Muscle layer of colon (tissue), 2 donors: ENCODE data around the gene ALK.

Experiments
- H3K27ac ChIP-seq: one replicate; pipeline ENCODE4 v1.7.0; 2013; ENCODE audit warnings: low read depth, mild to moderate bottlenecking, low read length, moderate library complexity
- H3K27me3 ChIP-seq, 2 donors: one replicate each; pipeline ENCODE4 v1.7.0; 2013; ENCODE audit warnings: low read length in 2 of 2, mild to moderate bottlenecking in 2 of 2; ENCODE audit not compliant: insufficient read depth in 2 of 2, control insufficient read depth in 1 of 2
- H3K36me3 ChIP-seq: one replicate; pipeline ENCODE4 v1.7.0; 2013; ENCODE audit warnings: mild to moderate bottlenecking, low read length; ENCODE audit not compliant: insufficient read depth
- H3K4me1 ChIP-seq: one replicate; pipeline ENCODE4 v1.7.0; 2013; ENCODE audit warnings: mild to moderate bottlenecking, low read length; ENCODE audit not compliant: insufficient read depth
- H3K4me3 ChIP-seq, 2 donors: one replicate each; pipeline ENCODE4 v1.7.0; 2013; ENCODE audit warnings: low read length in 2 of 2, low read depth in 1 of 2, mild to moderate bottlenecking in 1 of 2, moderate library complexity in 1 of 2
- H3K9ac ChIP-seq: one replicate; pipeline ENCODE4 v1.7.0; 2013; ENCODE audit warnings: low read length
- H3K9me3 ChIP-seq: one replicate; pipeline ENCODE4 v1.7.0; 2013; ENCODE audit warnings: mild to moderate bottlenecking, low read length
- donor health status: abdominal sarcoma.
- donor health status: Adenocarcinoma of cecum.

ALK gene

DNA sequence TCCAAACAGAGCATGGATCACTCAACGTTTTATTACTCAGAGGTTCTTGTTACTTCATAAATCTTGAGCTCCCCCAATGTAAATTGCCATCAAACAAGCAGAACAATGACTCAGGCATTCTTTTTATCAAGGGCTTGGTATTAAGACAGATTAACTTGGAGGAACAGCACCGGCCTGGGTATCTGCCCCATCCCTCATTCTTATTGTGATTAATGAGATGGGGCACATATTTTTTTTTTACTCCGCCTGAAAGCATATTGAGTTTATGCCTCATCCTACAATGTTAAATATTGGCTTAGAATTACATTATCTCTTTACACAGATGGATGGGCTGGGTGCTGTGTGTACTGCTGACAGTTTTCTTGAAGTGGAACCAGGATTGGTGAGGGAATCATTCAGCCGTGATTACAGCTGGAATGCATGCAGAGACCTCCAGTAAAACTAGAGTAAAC is 418.9 kb downstream of the ALK start:
- Histone ChIP-seq H3K4me1 (no peaks in the 10 kb centered on the region), H3K27ac (no peak overlapping the region), H3K4me3 (no peak overlapping the region), H3K9ac (no peak overlapping the region), H3K36me3 (no peaks in the 10 kb centered on the region), H3K9me3 (no peaks in the 10 kb centered on the region), H3K27me3 (no peaks in the 10 kb centered on the region)

GRCh38 chr2:29497375-29497774 is 424.0 kb downstream of the ALK start:
- Histone ChIP-seq H3K9ac (no peak overlapping the region), H3K4me3 (no peak overlapping the region), H3K9me3 (no peaks in the 10 kb centered on the region), H3K27ac (no peak overlapping the region), H3K4me1 (no peaks in the 10 kb centered on the region), H3K27me3 (no peaks in the 10 kb centered on the region), H3K36me3 (no peaks in the 10 kb centered on the region)

- no peaks in the 10 kb centered on the region for H3K27me3 ChIP-seq
- H3K4me1 ChIP-seq, result no peaks in the 10 kb centered on the region
- H3K4me3 ChIP-seq, result no peak overlapping the region
- no peaks in the 10 kb centered on the region for H3K36me3 ChIP-seq
- no peak overlapping the region for H3K27ac ChIP-seq
- H3K9me3 ChIP-seq, result no peaks in the 10 kb centered on the region
- H3K9ac ChIP-seq, result no peak overlapping the region
These were observed 425.2 kb downstream of the ALK start for GRCh38 chr2:29496198-29496597.

- H3K4me3 ChIP-seq, result no peak overlapping the region
- no peak overlapping the region for H3K27ac ChIP-seq
- H3K36me3 ChIP-seq, result no peaks in the 10 kb centered on the region
- H3K9ac ChIP-seq, result no peak overlapping the region
- H3K4me1 ChIP-seq, result no peaks in the 10 kb centered on the region
- no peaks in the 10 kb centered on the region for H3K9me3 ChIP-seq
- H3K27me3 ChIP-seq, result no peaks in the 10 kb centered on the region
These were observed 425.8 kb downstream of the ALK start for GRCh38 chr2:29495536-29496060.

GRCh38 chr2:29495068-29495467 is 426.3 kb downstream of the ALK start:
- Histone ChIP-seq H3K27me3 (no peaks in the 10 kb centered on the region), H3K9ac (no peak overlapping the region), H3K36me3 (no peaks in the 10 kb centered on the region), H3K27ac (no peak overlapping the region), H3K4me3 (no peak overlapping the region), H3K9me3 (no peaks in the 10 kb centered on the region), H3K4me1 (no peaks in the 10 kb centered on the region)

DNA sequence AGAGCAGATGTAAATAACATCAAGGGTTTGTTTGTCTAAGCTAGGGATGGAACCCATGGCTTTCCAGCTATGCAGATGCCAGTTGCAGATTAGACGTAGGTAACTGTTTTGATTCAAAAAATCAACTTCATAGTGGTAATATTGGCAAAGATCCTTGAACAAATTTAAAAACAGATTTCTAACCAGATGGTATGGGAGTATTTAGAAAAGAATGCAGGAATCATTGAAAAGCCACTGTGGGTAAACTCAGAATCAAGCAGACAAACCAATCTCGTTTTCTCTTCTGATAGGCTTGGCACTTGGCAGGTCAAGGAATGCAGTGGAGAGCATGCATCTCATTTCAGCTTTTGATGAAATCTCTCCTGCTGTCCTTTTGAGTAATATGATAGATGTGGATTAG is 428.7 kb downstream of the ALK start:
- Histone ChIP-seq H3K9me3 (no peaks in the 10 kb centered on the region), H3K4me1 (no peaks in the 10 kb centered on the region), H3K4me3 (no peak overlapping the region), H3K9ac (no peak overlapping the region), H3K36me3 (no peaks in the 10 kb centered on the region), H3K27me3 (no peaks in the 10 kb centered on the region), H3K27ac (no peak overlapping the region)

- Histone ChIP-seq H3K27me3 (no peaks in the 10 kb centered on the region), H3K27ac (no peak overlapping the region), H3K9me3 (no peaks in the 10 kb centered on the region), H3K4me1 (no peaks in the 10 kb centered on the region), H3K9ac (no peak overlapping the region), H3K36me3 (no peaks in the 10 kb centered on the region), H3K4me3 (no peak overlapping the region)
These were observed 431.3 kb downstream of the ALK start for GRCh38 chr2:29490045-29490444.

DNA sequence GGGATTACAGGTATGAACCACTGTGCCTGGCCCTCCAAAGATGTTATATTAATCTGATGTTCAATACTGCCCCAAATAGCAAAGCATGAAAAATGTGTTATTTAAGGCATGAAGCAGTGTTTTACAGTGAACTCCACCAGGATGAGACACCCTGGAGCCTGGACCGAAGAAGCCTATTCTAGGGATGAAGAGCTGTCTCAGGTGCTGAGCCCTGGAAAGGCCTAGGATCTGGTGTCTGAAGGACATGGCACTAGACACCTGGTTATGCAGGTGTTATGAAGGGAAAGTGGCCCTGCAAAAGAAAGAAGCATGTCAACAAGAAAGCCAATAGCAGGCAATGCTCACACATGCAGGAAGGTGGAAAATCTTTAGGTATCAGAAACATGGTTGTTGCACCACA is 431.8 kb downstream of the ALK start:
- H3K9me3 ChIP-seq, result no peaks in the 10 kb centered on the region
- H3K36me3 ChIP-seq, result no peaks in the 10 kb centered on the region
- no peak overlapping the region for H3K9ac ChIP-seq
- no peak overlapping the region for H3K27ac ChIP-seq
- no peak overlapping the region for H3K4me3 ChIP-seq
- no peaks in the 10 kb centered on the region for H3K27me3 ChIP-seq
- H3K4me1 ChIP-seq, result no peaks in the 10 kb centered on the region

DNA sequence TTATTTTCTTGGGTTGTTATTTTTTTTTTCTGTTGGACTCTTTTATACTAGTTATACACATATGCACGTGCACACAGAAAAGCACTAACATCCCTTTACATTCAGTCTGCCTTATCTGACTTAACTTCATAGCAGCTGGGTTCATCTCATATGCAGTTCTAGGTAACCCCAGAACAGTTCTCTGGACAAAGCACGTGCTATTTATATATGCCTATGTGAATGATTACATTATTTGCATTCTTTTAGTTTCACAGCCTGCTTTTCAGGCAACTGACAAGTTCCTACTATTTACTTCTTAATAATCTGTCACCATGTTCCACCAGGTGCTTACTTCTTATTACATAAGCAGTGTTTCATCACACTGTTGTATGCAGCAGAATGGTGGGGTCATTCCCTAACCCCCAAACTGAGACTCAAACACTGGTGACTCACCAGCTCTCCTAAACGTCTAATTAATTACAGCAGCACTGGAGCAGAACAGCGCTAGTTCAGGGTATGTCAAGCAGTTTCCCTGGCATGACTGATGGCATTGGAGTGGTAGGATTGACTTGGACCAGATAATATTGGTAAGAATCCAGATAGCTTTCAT is 433.3 kb downstream of the ALK start:
- no peaks in the 10 kb centered on the region for H3K9me3 ChIP-seq
- H3K27me3 ChIP-seq, result no peaks in the 10 kb centered on the region
- H3K27ac ChIP-seq, result no peak overlapping the region
- H3K4me1 ChIP-seq, result no peaks in the 10 kb centered on the region
- no peaks in the 10 kb centered on the region for H3K36me3 ChIP-seq
- no peak overlapping the region for H3K9ac ChIP-seq
- no peak overlapping the region for H3K4me3 ChIP-seq

DNA sequence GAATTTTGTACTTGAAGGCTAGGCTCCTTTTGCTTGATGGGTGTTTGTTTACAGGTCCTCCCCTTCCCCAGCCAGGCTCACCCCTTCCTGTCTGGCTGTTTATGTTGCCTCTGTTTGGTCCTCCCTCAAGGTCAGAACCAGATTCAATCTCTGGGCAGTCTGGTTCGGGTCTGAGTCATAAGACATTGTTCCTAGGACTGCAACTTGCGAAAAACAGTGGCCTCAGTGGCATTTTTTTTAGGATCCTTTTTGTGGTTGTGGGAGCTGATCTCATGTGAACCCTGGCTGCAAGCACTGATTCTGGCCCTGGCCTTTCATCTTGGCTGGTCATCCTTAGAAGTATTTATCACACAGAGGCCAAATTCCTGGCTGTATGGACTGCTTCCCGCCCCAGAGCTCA is 435.8 kb downstream of the ALK start:
- no peaks in the 10 kb centered on the region for H3K27me3 ChIP-seq
- H3K9me3 ChIP-seq, result no peaks in the 10 kb centered on the region
- H3K9ac ChIP-seq, result no peak overlapping the region
- H3K4me1 ChIP-seq, result no peaks in the 10 kb centered on the region
- no peak overlapping the region for H3K4me3 ChIP-seq
- no peaks in the 10 kb centered on the region for H3K36me3 ChIP-seq
- H3K27ac ChIP-seq, result no peak overlapping the region

DNA sequence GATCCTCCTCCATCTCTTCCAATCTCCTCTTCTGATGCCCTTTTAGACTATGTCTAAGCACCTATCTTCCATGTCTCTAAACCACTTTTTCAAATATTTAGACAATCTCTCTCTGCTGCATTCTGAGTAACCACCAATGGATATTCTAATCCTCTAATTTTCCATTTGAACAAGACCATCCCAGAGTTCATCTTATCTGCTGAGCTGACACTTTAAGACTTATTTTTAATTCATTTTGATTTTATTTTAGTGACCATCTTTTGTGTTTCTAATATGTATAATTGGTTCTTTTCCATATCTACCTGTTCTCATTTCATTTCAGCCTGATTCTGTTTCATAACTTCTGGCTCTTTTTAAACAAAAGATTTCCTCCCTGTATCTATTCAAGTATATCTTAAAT is 436.3 kb downstream of the ALK start:
- H3K27me3 ChIP-seq, result no peaks in the 10 kb centered on the region
- H3K4me1 ChIP-seq, result no peaks in the 10 kb centered on the region
- H3K4me3 ChIP-seq, result no peak overlapping the region
- H3K27ac ChIP-seq, result no peak overlapping the region
- H3K36me3 ChIP-seq, result no peaks in the 10 kb centered on the region
- no peaks in the 10 kb centered on the region for H3K9me3 ChIP-seq
- no peak overlapping the region for H3K9ac ChIP-seq

- Histone ChIP-seq H3K27ac (no peak overlapping the region), H3K9ac (no peak overlapping the region), H3K27me3 (no peaks in the 10 kb centered on the region), H3K4me3 (no peak overlapping the region), H3K36me3 (no peaks in the 10 kb centered on the region), H3K4me1 (no peaks in the 10 kb centered on the region), H3K9me3 (no peaks in the 10 kb centered on the region)
These were observed 438.5 kb downstream of the ALK start for GRCh38 chr2:29482867-29483266.
